ENCODE data around the gene QRSL1.
"Not testable (repeated sequence)": the region's sequence is repeated elsewhere in the genome, so short reads cannot be mapped to it uniquely, and the experiment has no call there.

Gene QRSL1, protein sequence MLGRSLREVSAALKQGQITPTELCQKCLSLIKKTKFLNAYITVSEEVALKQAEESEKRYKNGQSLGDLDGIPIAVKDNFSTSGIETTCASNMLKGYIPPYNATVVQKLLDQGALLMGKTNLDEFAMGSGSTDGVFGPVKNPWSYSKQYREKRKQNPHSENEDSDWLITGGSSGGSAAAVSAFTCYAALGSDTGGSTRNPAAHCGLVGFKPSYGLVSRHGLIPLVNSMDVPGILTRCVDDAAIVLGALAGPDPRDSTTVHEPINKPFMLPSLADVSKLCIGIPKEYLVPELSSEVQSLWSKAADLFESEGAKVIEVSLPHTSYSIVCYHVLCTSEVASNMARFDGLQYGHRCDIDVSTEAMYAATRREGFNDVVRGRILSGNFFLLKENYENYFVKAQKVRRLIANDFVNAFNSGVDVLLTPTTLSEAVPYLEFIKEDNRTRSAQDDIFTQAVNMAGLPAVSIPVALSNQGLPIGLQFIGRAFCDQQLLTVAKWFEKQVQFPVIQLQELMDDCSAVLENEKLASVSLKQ

DNA sequence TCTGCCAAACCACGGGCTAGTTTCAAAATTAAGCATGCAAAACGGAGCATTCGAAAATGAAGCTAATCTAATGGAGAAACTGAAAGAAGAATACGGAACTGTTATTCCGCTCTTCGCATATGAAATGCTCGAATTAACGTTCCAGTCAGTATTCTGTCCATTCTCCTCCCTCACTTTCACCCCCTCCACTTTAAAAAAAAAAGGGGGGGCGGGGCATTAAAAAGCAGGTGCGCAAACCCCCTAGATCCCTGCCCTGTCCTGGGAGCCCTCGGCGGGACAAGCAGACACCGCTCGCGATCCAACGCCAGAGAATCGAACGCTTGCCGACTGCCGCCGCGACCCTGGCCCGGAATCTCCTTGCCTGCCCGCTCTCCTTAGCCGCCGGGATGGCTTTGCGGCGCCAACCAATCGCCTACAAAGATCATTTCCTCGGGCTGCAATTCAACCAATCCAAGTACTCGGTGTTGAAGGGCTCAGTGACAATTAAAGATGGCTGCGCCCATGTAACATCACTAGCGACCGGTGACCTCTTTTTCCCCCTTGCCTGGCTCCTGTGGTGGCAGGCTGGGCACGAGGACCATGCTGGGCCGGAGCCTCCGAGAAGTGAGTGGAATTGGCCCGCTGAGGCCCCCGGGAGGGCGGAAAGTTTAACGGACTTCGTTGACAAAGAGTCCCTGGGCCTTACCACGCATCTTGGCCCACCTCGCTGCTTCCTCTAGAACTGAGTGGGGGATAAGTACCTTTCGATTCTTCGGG is at the start of gene QRSL1, which contains the start of gene RTN4IP1:
Gene QRSL1 (plus strand): TSS at position 476 of the 756 bp plus-strand sequence. CDS start 104 bp downstream, at position 580.
Gene RTN4IP1 (minus strand): TSS at position 396 of the 756 bp plus-strand sequence. CDS start 477 bp downstream, outside the sequence.
- peak; percentile 59 to 63 for DNase-seq (ENCODE audit: low read depth in 2 of 2)

- DNase-seq (ENCODE audit: low read depth in 2 of 2) = no peak
Observed at GRCh38 chr6:106581468-106581867, 47.9 kb upstream of the QRSL1 start.

GRCh38 chr6:106586815-106587415 is 42.5 kb upstream of the QRSL1 start:
- no peak for DNase-seq (ENCODE audit: low read depth in 2 of 2)

DNA sequence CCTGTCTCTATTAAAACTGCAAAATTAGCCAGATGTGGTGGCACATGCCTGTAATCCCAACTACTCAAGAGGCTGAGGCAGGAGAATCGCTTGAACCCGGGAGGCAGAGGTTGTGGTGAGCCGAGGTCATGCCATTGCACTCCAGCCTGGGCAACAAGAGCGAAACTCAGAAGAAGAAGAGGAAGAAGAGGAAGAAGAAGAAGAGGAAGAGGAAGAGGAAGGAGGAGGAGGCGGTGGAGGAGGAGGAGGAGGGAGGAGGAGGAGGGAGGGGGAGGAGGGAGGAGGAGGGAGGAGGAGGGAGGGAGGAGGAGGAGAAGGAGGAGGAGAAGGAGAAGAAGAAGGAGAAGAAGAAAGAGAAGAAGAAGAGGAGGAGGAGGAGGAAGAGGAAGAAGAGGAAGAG is 40.4 kb upstream of the QRSL1 start:
- DNase-seq (ENCODE audit: low read depth in 2 of 2) = not testable (repeated sequence)

DNA sequence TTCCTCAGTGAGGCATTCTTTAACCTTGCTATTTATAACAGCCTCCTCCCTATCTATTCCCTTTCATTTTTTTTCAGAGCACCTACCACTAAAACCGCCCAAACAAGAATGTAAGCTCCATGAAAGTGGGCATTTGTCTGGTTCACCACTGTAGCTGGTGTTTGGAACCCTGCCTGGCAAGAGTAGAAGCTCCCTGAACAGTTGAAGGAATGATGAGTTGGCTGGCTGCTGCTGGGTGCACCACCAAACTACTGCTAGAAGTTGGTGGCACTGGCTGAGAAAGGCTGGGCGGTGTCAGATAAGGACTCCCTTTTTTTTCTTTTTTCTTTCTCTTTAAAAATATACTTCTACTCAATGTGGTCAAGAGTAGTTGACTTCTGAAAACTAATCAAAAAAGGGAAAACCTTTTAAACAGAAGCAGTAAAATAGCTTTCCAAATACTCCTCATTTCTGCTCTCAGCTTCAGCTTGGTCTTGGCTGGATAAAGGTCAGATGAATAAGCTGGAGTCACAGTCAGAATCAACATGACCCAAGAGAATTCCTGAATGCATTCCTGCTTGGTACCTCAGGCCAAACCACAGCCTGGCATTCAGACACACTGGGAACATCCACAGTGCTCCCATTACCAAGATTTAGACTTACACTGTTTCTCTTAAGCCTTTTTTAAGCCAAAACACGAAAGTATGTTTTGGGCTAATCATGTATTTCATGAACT is 38.1 kb upstream of the QRSL1 start:
- no peak for DNase-seq (ENCODE audit: low read depth in 2 of 2)

GRCh38 chr6:106599440-106599839 is 29.9 kb upstream of the QRSL1 start:
- DNase-seq (ENCODE audit: low read depth in 2 of 2) = no peak

- DNase-seq (ENCODE audit: low read depth in 2 of 2) = no peak
Observed at GRCh38 chr6:106600329-106600728, 29.0 kb upstream of the QRSL1 start.

- no peak for DNase-seq (ENCODE audit: low read depth in 2 of 2)
Observed at GRCh38 chr6:106608080-106608668, 21.2 kb upstream of the QRSL1 start.

- no peak for DNase-seq (ENCODE audit: low read depth in 2 of 2)
Observed at GRCh38 chr6:106609699-106610098, 19.7 kb upstream of the QRSL1 start.

- no peak for DNase-seq (ENCODE audit: low read depth in 2 of 2)
Observed at GRCh38 chr6:106611030-106611429, 18.3 kb upstream of the QRSL1 start.

DNA sequence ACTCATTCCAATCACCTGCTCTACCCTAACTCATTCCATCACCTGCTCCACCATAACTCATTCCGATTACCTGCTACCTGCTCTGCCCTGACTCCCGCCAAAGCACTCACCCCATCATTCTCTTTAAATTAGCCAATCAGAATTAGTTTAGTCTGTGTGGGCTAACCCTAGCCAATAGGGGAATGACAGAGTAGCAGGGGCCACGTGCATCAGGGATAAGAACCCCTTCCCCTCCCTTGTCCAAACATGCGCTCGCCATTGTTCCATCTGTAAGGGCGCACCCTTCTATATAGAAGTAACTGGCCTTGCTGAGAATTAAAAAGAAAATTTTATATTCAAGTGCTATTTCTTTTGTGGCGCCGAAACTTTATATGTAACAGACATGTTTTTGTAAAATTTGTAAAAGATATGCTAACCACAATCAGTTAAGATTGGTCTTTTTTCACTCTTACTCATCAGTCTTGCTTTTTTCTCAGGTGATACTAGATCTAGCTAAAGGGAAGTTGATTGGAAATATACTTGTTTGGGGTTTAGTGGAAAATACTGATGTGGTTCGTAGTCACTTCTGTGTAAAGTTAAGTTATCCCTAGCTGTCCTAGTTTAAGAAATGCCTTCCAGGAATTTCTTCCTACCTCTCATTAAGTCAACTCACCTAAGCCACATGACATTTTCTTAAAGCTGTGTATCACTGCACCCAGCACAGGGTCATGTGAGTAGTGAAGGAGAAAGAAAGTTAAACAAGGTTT is 16.5 kb upstream of the QRSL1 start:
- DNase-seq (ENCODE audit: low read depth in 2 of 2) = no peak

DNA sequence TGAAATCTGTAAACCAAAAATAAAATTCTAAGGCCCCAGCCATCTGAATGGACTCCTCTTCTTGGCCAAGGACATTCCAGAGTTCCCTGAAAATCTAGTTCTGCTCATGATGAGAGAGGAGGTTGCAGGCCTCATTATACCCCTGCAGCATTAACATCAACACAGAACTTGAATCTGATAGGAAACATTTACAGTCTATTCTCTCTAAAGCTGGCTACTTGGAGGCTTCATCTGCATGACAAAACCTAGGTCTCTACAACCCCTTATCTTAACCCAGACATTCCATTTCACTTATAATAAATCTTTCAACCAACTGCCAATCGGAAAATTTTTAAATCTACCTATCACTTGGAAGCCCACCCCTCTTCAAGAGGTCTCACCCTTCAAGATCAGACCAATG is 15.8 kb upstream of the QRSL1 start:
- no peak for DNase-seq (ENCODE audit: low read depth in 2 of 2)

GRCh38 chr6:106614166-106614565 is 15.2 kb upstream of the QRSL1 start:
- DNase-seq (ENCODE audit: low read depth in 2 of 2) = no peak

GRCh38 chr6:106614592-106615257 is 14.7 kb upstream of the QRSL1 start:
- DNase-seq (ENCODE audit: low read depth in 2 of 2) = no peak

DNA sequence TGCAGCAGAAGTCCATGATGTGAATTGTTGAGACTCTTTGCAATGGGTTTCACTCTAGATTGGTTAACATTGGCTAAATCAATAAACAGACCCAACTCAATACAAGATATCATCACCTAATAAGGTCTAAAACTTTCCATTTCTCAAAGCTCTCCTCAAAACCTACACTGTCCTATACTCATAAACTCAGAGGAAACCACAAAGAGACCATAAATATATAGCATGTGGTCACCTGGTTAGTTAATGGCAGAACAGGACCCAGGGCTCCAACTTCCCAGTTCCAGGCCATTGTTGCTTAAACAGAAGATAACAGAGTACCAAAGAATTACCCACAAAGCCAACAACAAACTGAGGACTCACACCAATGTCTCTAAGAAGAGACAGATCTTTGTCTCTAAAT is 12.1 kb upstream of the QRSL1 start:
- no peak for DNase-seq (ENCODE audit: low read depth in 2 of 2)

DNA sequence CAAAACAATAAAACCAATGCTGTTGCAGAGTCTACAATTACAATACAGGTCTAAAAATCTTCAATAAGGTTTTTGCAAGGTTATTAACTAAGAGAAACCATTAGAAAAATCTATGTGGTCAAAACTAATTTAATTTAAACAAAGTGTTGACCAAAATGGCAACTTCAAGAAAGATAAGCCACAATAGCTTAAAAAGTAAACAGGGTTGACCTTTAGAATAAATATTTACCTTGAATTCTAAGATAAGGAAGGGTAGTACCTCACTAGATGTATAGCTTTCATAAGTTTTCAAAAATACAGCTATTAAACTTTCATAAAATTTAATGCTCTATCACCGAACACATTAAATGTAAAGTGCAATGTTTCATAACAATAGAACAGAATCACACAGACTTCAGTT is 11.5 kb upstream of the QRSL1 start:
- no peak for DNase-seq (ENCODE audit: low read depth in 2 of 2)

DNA sequence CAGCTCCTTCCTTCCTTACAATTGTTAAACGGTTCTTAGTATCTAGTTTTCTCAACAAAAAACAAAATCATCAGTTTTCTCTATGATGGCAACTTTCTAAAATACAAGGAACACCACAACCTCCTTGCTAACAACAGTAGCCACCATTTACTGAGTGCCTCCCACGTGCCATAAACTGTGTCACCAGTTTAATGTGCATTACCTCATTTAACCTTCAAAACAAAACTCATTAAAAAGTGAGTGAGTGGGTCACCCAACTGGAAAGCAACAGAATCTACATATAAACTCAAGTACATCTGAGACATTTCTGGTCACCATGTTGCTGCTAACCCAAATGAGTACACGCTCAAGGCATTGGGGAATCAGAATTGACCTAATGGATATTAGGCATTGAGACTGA is 11.1 kb upstream of the QRSL1 start:
- no peak for DNase-seq (ENCODE audit: low read depth in 2 of 2)

- no peak for DNase-seq (ENCODE audit: low read depth in 2 of 2)
Observed at GRCh38 chr6:106619223-106619622, 10.2 kb upstream of the QRSL1 start.

GRCh38 chr6:106620931-106621672 is 8.3 kb upstream of the QRSL1 start:
- no peak for DNase-seq (ENCODE audit: low read depth in 2 of 2)
